NK-92 treated with Interleukin-12 subunit alpha and Interleukin-12 subunit beta, amount 100 ng/mL, for 24 hours (cell line): ENCODE measurements around the gene ALK.

Experiments
- DNase-seq: peaks from one replicate; lab custom pipeline; 2025; lab: John Stamatoyannopoulos, UW

Gene ALK

GRCh38 chr2:29448096-29448688 lies 473.2 kb downstream of the ALK start:
- no peak for DNase-seq

DNA sequence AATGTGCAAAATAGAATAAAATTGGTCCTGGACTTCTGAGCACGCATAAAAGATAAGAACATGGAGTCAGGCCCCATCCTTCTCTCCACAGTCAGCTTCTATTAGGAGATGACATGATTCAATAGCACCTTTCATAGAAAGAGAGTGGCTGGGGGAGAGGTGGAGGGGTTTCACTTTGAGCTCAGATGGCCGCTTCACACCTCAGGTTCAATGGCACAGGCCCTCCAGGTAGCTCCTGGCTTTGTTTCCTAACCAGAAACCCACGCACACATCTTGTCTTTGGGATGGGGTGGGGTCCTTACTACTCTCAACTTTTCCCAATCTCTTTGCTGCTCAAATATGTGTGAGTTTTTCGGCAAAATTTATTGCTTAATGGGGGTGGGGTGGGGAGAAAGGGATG lies 473.9 kb downstream of the ALK start:
- no peak for DNase-seq

GRCh38 chr2:29446847-29447246 lies 474.5 kb downstream of the ALK start:
- no peak for DNase-seq

DNA sequence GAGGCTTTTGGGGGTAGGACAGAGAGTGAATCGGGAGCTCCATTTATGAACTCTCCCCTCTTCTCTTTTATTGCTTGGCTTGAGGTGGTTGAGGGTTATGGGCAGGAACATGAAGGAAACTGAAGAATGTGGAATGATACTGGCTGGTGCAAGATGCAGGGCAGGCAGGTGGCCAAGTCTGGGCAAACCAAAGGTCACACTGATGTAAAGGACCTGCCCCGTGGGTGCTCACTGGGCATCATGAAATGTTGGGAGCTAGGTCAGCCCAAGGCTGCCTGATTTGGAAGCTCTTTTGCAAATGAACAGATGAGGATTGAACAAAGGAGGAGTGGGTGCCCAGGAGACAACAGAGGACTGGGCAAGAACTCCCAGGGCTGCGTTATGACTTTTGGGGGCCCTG lies 477.2 kb downstream of the ALK start:
- no peak for DNase-seq

DNA sequence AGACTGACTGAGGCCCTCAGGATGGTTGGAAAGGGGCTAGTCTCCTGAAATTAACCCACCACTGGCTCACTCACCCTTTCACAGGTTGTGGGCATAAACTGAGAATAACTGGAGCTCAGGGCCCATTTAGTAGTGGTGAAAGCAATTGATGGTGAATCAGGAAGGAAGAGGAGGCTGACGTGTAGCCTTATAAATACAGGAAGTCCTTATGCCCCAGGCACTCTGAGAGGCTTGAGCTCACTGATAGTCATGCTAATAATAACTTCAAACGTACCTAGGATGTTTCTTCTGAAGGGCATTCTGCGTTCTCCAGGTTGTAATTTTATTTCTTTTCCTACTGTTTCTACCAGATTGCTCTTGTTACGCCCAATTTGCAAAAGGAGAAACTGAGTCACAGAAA lies 477.8 kb downstream of the ALK start:
- DNase-seq = no peak

GRCh38 chr2:29443151-29443550 lies 478.2 kb downstream of the ALK start:
- DNase-seq = no peak

GRCh38 chr2:29440921-29441623 lies 480.3 kb downstream of the ALK start:
- no peak for DNase-seq

DNA sequence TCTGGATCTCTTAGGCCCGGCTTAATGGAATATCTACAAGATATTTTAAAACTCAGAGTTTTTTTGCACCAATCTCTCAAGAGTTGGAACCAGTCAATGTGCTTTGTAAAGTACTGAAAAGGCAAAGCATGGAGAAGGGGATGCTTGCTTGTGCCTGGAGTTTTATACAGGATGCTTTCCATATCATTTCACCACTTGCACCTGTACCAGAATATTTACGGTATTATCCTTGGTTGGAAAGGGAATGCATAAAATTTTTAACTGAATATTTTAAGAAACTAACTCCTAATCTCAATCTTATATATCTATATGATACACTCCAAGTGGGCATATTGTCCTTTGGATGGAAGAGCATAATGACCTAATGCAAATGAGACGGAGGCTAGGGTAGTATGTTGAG lies 487.5 kb downstream of the ALK start:
- DNase-seq = no peak

GRCh38 chr2:29433128-29433527 lies 488.3 kb downstream of the ALK start:
- DNase-seq = no peak

GRCh38 chr2:29431485-29431884 lies 489.9 kb downstream of the ALK start:
- no peak for DNase-seq

GRCh38 chr2:29430382-29431112 lies 490.8 kb downstream of the ALK start:
- no peak for DNase-seq

DNA sequence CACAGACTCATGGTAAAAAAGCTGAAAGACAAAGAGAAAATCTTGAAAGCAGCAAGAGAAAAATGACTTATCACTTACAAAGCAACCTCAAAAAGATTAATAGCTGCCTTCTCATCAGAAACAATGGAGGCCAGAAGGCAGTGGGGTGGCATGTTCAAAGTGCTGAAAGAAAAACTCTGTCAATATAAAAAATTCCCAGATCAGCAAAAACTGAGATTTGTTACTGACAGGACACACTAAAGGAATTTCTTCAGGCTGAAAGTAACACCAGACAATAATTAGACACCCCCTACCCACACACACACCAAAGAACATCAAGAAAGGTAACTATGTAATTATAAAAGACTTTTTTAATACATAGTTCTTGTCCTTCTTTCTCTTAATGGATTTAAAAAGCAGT lies 495.0 kb downstream of the ALK start:
- no peak for DNase-seq

GRCh38 chr2:29425866-29426265 lies 495.5 kb downstream of the ALK start:
- no peak for DNase-seq

DNA sequence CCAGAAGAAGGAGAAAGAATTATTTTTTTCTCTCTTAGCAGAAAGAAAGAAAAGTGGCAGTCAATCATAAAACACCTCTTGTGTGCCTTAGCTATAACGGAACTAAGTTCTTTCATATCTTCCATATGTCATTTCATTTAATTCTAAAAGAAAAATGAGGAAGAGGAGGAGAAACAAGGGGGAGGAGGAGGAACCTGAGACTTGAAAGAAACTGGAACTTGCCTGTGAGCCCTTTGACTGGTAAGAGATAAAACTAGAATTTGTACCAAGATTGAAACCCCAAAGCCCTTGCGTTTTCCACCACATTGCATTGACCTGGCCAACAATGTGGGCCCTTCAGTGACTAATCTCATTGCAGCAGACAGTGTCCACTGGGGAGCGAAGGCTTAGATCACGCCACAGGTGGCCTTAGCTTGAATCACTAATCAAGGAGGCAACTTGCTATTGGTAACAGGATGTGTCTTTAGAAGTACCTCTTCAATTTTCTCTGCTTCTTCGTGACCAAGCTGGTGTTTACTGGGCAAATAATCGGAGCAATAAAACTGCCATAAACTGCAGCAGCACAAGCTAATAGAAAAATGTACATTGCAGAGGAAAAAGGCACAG lies 498.2 kb downstream of the ALK start:
- DNase-seq = no peak

GRCh38 chr2:29420999-29421782 lies 500.2 kb downstream of the ALK start:
- DNase-seq = no peak

DNA sequence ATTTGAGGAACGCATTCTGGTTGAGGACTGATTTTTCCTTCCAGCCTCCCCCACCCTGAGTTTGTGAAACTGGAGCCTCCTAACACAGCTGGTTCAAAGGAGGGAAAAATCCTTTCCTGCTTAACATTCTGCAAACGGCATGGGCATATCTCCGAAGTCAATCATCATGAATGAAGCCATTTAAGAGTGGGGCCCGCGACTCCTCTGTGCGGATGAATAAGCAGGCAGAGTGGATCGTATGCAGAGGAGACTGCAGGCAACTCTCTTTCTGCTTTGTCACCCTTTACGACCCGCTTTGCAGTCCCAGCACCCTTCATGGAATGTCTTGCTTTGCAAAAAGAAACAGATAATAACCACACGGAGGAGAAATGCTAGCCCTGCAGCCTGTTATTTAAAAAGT lies 500.9 kb downstream of the ALK start:
- DNase-seq = no peak

DNA sequence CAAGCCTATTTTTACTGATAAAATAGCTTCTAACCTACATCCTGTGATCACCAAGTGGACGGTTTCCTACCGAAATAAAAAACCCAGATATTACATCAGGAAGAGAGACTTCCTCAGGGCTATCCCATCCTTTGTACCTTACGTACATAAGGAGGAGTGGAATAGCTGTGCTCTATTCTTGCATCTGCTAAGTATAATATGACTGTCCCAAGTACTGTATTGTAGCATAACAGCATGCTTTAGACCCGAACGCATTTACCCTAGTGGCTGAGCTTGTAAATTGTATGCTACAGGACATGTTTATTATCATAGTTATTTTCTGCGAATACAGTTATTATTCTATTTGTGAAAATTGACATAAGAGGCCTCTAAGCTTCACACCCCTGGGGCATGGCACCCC lies 503.8 kb downstream of the ALK start:
- no peak for DNase-seq

DNA sequence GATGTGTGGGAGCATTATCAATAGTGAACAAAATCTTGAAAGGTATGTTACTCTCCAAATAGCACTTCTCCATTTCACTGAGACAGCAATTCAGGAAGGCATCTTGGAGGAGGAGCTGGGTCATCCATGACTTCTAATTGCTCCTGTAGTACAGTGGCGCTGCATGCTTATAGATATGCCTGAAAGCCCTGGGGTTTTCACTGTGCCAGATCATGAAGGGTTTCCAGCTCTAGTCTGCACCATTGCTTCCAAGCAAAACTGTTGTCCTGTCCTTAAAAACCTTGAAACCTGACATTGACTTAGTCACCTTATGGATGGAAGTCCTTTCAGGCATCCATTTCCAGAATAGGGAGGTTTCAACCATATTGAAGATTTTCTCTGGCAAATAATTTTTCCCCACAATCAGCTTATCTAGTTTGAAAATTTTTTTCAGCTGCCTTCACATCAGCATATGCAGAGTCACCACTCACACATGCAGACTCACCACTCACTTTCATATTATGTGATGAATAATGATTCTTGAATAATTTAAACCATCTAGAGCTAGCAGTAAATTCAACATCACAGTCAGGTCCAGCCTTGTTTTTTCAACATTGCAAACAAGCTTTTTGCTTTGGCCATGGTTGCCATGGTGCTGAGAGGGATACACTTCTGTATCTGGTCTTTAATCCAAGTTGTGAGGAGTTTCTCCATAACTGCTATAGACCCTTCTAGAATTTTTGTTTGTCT lies 509.0 kb downstream of the ALK start:
- DNase-seq = no peak

DNA sequence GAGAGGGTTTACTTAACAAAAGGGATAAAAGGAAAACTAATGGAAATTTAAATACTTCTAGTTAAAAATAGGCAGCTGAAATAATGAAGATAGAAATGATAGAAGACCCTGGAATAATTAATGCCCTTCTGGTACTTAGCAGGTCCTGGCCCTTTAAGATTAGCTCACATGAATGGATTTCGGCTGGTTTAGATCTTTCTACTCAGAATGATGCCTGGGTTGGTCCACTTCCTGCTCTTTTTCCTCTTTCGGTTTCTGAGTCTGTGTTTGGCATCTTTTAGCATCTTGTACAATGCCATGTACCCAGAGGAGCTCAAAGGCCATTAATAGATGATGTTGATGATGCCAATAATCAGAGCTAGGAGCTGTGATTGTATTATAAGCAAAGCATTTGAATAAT lies 515.7 kb downstream of the ALK start:
- DNase-seq = no peak

DNA sequence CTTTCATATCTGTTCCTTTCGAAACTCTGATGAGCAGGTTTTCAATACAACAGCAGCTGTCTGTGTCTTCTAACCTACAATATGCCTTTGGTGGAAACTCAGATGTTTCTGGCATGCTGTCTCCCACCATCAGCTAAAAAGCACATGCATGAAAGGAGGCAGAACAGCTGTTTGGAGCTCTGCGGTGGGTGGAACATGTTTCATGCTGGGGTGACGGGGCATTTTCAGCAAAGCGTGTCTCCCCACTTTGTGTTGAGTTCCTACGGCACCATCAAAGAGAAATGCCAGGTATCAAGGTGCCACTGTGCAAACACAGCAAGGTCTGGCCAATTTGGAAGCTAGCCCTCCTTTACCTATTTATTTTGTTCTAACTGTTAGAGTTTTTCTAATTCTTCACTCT lies 516.1 kb downstream of the ALK start:
- no peak for DNase-seq

- no peak for DNase-seq
Observed at GRCh38 chr2:29401994-29402393, 519.4 kb downstream of the ALK start.
